Stomach (tissue), 19 donors: Measurements from ENCODE around the gene TMEM240. TPM values are rescaled to one million over a fixed set of nuclear protein-coding genes. Genes with fewer than 3 reads are reported as not detected.

Source experiments
- DNase-seq, 2 donors: peaks; one replicate each; pipeline versions ENCODE4 v3.0.0 to v3.0.0-alpha.2; 2013 to 2019
- H3K27ac ChIP-seq, 5 donors: fragments of 200-600 bp in 4 of 5; sonication (generic) in 4 of 5; one replicate each; pipeline ENCODE4 v1.5.1; 2013 to 2019; ENCODE audit warnings: mild to moderate bottlenecking in 1 of 5, moderate library complexity in 1 of 5
- H3K27me3 ChIP-seq, 3 donors: fragments of 200-600 bp; sonication (generic); one replicate each; pipeline ENCODE4 v1.5.1; 2017 to 2019; ENCODE audit warnings: mixed run types in 1 of 3
- H3K36me3 ChIP-seq, 4 donors: fragments of 200-600 bp; sonication (generic); 1 replicate in 3 of 4; 2 replicates in 1 of 4; pipeline ENCODE4 v1.5.1; 2016 to 2019
- H3K4me1 ChIP-seq, 4 donors: fragments of 200-600 bp; sonication (generic); one replicate each; pipeline ENCODE4 v1.5.1; 2016 to 2019
- H3K4me3 ChIP-seq, 4 donors: fragments of 200-600 bp; sonication (generic) in 3 of 4; one replicate each; pipeline ENCODE4 v1.5.1; 2016 to 2019; ENCODE audit warnings: mild to moderate bottlenecking in 1 of 4
- H3K9me3 ChIP-seq, 4 donors: fragments of 200-600 bp; sonication (generic); one replicate each; pipeline ENCODE4 v1.5.1; 2016 to 2019
- CTCF ChIP-seq, 7 experiments: fragments of 450-650 bp in 4 of 7; fragments of 200-600 bp in 3 of 7; sonication (generic) in 3 of 7; IDR thresholded peaks; one replicate each; pipeline ENCODE4 v1.5.1; 2016 to 2019; ENCODE audit warnings: antibody characterized with exemption in 7 of 7, control low read depth in 2 of 7, mild to moderate bottlenecking in 1 of 7
- EP300 ChIP-seq: sonication (generic); formaldehyde crosslinking; IDR thresholded peaks from one replicate; pipeline ENCODE4 v1.6.1; 2017; ENCODE audit warnings: antibody characterized with exemption
- POLR2A ChIP-seq, 4 donors: fragments of 450-650 bp; IDR thresholded peaks; one replicate each; pipeline ENCODE4 v1.6.1; 2016; ENCODE audit warnings: antibody characterized with exemption in 4 of 4, control low read depth in 2 of 4, mild to moderate bottlenecking in 1 of 4, moderate library complexity in 1 of 4
- POLR2AphosphoS5 ChIP-seq, 3 donors: sonication (generic); formaldehyde crosslinking; IDR thresholded peaks; one replicate each; pipeline ENCODE4 v1.6.1; 2016; ENCODE audit warnings: antibody characterized with exemption in 3 of 3
- WGBS, 5 donors: extraction: QIAGEN DNeasy Blood & Tissue Kit in 3 of 5; methylation state at CpG; one replicate each; pipeline versions ENCODE4 v1.1.5 to v1.1.7; 2013 to 2018; 5-methylcytosine and 5-hydroxymethylcytosine counted together
- intact Hi-C: fragments of 100-400 bp; cut with DNase I; formaldehyde crosslinking; loops from one replicate; pipeline ENCODE4 v1.15.1; 2023; ENCODE audit warnings: low total_unique reads
- long read RNA-seq, 10 donors: transcript quantifications; one replicate each; lab custom pipeline, GENCODE V29; 2026
- polyA plus RNA-seq, 3 donors: library from polyadenylated mRNA; stranded (reverse); fragments of 200-250 nt; gene quantifications; one replicate each; pipeline ENCODE4 v1.2.3, GENCODE V29; 2013
- total RNA-seq, 5 donors: library from RNA; depleted of rRNA; stranded (reverse); fragments of >200 nt; gene quantifications; one replicate each; pipeline versions ENCODE4 v1.1.0 to v1.2.3, GENCODE V29; 2014 to 2016
- donor health status: healthy with polysubstance abuse.
- donor health status: Bipolar disorder and iron deficiency.
- donor health status: healthy.

TMEM240 gene
- total RNA-seq: 10 to 100 TPM in 1 of 5 donors, 1 to 10 TPM in 1, not detected in 3; 3.5 to 10.3 TPM
- polyA plus RNA-seq: 1 to 10 TPM; 1.8 to 4.5 (median 2.8) TPM
- long read RNA-seq, donor 1, partial matches to known transcripts: 0 of 1 reads
- long read RNA-seq, donor 1, other reads (novel, unspliced or antisense): 0 of 1 reads
- long read RNA-seq, donor 2, partial matches to known transcripts: 0 of 1 reads
- long read RNA-seq, donor 2, other reads (novel, unspliced or antisense): 0 of 1 reads
- long read RNA-seq, donor 3: 0 reads
- long read RNA-seq, donor 4: 0 reads
- long read RNA-seq, donor 5, partial matches to known transcripts: 0 of 2 reads
- long read RNA-seq, donor 5, other reads (novel, unspliced or antisense): 0 of 2 reads
- long read RNA-seq, donor 6: 0 reads
- long read RNA-seq, donor 7, partial matches to known transcripts: 0 of 4 reads
- long read RNA-seq, donor 7, other reads (novel, unspliced or antisense): 0 of 4 reads
- long read RNA-seq, donor 8, partial matches to known transcripts: 0 of 3 reads
- long read RNA-seq, donor 8, other reads (novel, unspliced or antisense): 0 of 3 reads
- long read RNA-seq, donor 9, partial matches to known transcripts: 0 of 2 reads
- long read RNA-seq, donor 9, other reads (novel, unspliced or antisense): 0 of 2 reads
- long read RNA-seq, donor 10: 0 reads

- WGBS, 5 donors: 1 to 4% (median 2%) methylated on average over 19 to 83 of the region's 100 CpGs
- Histone ChIP-seq H3K4me1 (peaks cover 8 to 62% (median 40%) of the 10 kb centered on the region in 4 donors), H3K27ac (peak within 1 kb of the TSS; percentile 8 to 84 (median 71)), H3K27me3 (peaks cover 0 to 21% (median 5%) of the 10 kb centered on the region in 3 donors), H3K36me3 (peaks cover 15 to 43% (median 30%) of the 10 kb centered on the region in 4 donors), H3K4me3 (peak within 1 kb of the TSS; percentile 58 to 65 (median 61)), H3K9me3 (no peaks in the 10 kb centered on the region)
- intact Hi-C loops: no loop called here
- TF ChIP-seq POLR2AphosphoS5 (IDR thresholded peaks at IDR 0.05): no peak
- TF ChIP-seq EP300: no peak
- no peak for TF ChIP-seq CTCF (IDR thresholded peaks at IDR 0.05)
- TF ChIP-seq POLR2A (IDR thresholded peaks at IDR 0.05): no peak
- DNase-seq: peak; percentile 61 to 94
Observed at GRCh38 chr1:1540090-1540817, at the start of gene TMEM240. Gene TMEM240, minus strand, starts transcription at chr1:1540624. Its CDS starts 278 bp downstream, at chr1:1540346.

GRCh38 chr1:1583347-1584010 is 43.1 kb upstream of the TMEM240 start:
- DNase-seq: no peak
- 78 to 87% (median 83%) methylated on average over 19 to 23 of the region's 23 CpGs for WGBS, 5 donors
- H3K36me3 ChIP-seq: no peaks in the 10 kb centered on the region
- intact Hi-C loops: no loop called here
- H3K27ac ChIP-seq: no peak overlapping the region
- no peaks in the 10 kb centered on the region for H3K4me1 ChIP-seq
- TF ChIP-seq POLR2A (IDR thresholded peaks at IDR 0.05) (no peak), CTCF (IDR thresholded peaks at IDR 0.05) (no peak), EP300 (no peak), POLR2AphosphoS5 (IDR thresholded peaks at IDR 0.05) (no peak)
- no peak overlapping the region for H3K4me3 ChIP-seq
- H3K9me3 ChIP-seq: no peaks in the 10 kb centered on the region
- peaks cover 0 to 60% (median 8%) of the 10 kb centered on the region in 3 donors for H3K27me3 ChIP-seq

GRCh38 chr1:1582585-1583346 is 42.3 kb upstream of the TMEM240 start:
- H3K4me3 ChIP-seq: no peak overlapping the region
- WGBS, 5 donors: 68 to 74% (median 72%) methylated on average over 7 to 9 of the region's 9 CpGs
- intact Hi-C loops: no loop called here

More at GRCh38 chr1:1582585-1583346, 42.3 kb upstream of the TMEM240 start:
- peaks cover 0 to 55% (median 8%) of the 10 kb centered on the region in 3 donors for H3K27me3 ChIP-seq
- no peaks in the 10 kb centered on the region for H3K4me1 ChIP-seq
- DNase-seq: no peak
- no peaks in the 10 kb centered on the region for H3K36me3 ChIP-seq
- TF ChIP-seq CTCF (IDR thresholded peaks at IDR 0.05) (no peak), POLR2AphosphoS5 (IDR thresholded peaks at IDR 0.05) (no peak), POLR2A (IDR thresholded peaks at IDR 0.05) (no peak), EP300 (no peak)
- H3K9me3 ChIP-seq: no peaks in the 10 kb centered on the region
- no peak overlapping the region for H3K27ac ChIP-seq
